ENCODE results near the gene KIAA2012.

Gene KIAA2012

DNA sequence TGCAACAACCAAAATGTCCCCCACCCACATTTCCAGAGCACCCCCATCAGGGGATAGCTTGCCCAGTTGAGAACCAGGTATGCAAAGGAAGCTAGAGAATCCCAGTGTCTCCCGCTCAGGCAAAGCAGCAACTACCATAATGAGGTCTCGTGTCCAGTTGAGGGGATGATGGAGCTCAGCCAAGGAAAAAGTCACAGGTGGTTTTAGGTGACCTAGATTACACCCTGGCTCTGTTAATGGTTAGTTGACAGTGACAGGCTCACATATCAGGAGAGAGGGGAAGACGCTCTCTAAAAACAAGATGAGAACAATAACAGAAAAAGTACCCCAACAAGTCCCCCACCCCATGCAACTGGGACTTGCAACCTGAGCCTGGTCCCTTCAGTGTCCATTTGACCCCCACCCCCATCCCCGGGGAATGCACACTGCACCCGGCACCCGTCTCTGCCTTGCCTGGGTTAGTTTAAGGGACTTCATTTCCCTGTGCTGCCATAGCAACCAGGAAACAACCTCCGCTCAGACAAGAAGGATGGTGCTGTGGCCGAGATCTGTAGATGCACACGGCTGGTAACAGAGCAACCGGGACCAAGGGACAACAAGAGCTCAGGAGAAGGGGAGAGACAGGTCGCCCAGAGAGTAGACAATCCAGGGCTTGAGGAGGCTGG lies at the start of gene KIAA2012:
Gene KIAA2012, plus strand, starts transcription at position 519 of the 665 bp plus-strand sequence. CDS start 373 bp downstream, outside the sequence.
- no peak for DNase-seq (ENCODE audit: low spot score)
- ChIA-PET POLR2A (ENCODE audit: low non-redundant PET) (no interaction called here), CTCF (interaction anchor here (0.6 to 0.9 kb wide), 2 partner anchors 9 to 212 kb away, joined by 5 to 6 read pairs; no protein-coding TSS in a partner anchor)
- H3K27ac ChIP-seq = no peak within 1 kb of the TSS
- TF ChIP-seq, protein P1, sequence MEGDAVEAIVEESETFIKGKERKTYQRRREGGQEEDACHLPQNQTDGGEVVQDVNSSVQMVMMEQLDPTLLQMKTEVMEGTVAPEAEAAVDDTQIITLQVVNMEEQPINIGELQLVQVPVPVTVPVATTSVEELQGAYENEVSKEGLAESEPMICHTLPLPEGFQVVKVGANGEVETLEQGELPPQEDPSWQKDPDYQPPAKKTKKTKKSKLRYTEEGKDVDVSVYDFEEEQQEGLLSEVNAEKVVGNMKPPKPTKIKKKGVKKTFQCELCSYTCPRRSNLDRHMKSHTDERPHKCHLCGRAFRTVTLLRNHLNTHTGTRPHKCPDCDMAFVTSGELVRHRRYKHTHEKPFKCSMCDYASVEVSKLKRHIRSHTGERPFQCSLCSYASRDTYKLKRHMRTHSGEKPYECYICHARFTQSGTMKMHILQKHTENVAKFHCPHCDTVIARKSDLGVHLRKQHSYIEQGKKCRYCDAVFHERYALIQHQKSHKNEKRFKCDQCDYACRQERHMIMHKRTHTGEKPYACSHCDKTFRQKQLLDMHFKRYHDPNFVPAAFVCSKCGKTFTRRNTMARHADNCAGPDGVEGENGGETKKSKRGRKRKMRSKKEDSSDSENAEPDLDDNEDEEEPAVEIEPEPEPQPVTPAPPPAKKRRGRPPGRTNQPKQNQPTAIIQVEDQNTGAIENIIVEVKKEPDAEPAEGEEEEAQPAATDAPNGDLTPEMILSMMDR (conservative IDR thresholded peaks at IDR 0.05; ENCODE audit: low read depth) = no peak

DNA sequence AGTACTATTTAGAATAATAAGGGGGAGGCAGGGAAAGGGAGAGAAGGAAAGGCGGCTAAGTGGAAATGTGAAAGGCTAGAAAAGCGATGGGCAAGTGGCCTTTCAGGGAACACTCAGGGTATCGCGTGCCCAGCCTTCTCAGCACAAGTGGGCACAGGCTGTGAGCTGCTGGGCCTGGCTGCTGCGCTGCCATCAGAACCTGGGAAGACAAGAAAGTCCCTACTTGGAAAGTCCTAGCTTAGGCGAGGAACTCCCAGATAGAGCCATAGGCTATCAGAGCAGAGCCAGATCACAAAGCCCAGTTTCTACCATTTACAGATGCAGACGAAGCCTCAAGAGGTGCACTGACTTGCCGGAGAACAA lies 49.2 kb upstream of the KIAA2012 start:
- POLR2A ChIA-PET (ENCODE audit: low non-redundant PET) = no interaction called here
- CTCF ChIA-PET = no interaction called here
- DNase-seq (ENCODE audit: low spot score) = no peak
- no peak overlapping the region for H3K27ac ChIP-seq
- TF ChIP-seq, protein P1 (conservative IDR thresholded peaks at IDR 0.05; ENCODE audit: low read depth) = no peak

DNA sequence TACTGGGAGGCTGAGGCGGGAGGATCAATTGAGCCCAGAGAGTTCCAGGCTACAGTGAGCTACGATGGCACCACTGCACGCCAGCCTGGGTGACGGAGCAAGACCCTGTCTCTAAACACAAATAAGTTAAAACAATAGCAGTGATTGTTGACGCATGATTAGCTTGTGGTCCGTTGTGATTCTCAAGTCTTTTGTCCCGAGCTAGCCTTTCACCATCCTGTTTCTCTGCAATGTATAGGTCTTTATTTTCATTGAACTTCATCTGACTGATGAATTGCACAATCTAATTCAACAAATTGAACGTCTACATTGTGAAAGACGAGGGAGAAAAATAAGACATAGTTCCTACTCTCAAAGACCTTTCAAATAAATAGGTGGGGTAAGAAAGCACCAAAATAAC lies 48.2 kb upstream of the KIAA2012 start:
- DNase-seq (ENCODE audit: low spot score) = no peak
- H3K27ac ChIP-seq = no peak overlapping the region
- ChIA-PET POLR2A (ENCODE audit: low non-redundant PET) (no interaction called here), CTCF (no interaction called here)
- TF ChIP-seq, protein P1 (conservative IDR thresholded peaks at IDR 0.05; ENCODE audit: low read depth) = no peak

DNA sequence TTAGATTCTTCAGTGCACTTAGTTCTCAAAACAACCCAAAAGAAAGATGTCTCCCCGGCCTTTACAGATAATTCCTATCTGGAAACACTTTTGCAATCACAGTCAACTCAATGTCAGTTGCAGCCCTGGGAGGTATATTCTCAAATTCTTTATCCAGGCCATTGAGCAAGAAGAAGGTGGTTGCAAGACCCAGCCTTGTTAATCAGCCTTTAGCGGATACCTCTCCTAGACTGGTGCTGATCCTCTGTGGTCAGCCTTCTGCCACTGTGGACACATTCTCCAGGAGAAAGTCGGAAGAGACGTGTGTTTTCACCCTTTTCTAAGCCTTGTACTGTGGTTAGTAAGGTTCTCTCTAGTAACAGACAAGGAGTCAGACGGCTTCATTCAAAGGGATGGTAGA lies 47.2 kb upstream of the KIAA2012 start:
- no peak overlapping the region for H3K27ac ChIP-seq
- POLR2A ChIA-PET (ENCODE audit: low non-redundant PET) = no interaction called here
- TF ChIP-seq, protein P1 (conservative IDR thresholded peaks at IDR 0.05; ENCODE audit: low read depth) = no peak
- CTCF ChIA-PET = no interaction called here
- no peak for DNase-seq (ENCODE audit: low spot score)

DNA sequence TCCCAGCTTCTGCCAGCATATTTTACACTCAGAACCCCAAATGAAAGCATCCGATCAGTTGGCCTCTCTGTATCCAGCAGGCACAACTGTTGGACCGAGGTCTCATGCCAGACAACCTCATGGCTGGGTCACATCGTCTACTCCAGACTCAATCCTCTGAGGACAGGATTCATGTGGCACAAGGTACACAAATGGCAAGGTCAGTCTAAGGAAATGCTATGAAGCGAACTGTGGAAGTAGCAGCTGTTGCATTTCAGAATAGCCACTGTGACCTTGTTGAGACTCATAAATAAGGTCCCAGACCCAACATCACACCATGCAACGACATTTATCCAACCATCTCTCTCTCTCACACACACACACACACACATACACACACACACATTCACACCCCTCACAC lies 46.5 kb upstream of the KIAA2012 start:
- ChIA-PET CTCF (no interaction called here), POLR2A (ENCODE audit: low non-redundant PET) (no interaction called here)
- no peak for DNase-seq (ENCODE audit: low spot score)
- no peak overlapping the region for H3K27ac ChIP-seq
- TF ChIP-seq, protein P1 (conservative IDR thresholded peaks at IDR 0.05; ENCODE audit: low read depth) = no peak

DNA sequence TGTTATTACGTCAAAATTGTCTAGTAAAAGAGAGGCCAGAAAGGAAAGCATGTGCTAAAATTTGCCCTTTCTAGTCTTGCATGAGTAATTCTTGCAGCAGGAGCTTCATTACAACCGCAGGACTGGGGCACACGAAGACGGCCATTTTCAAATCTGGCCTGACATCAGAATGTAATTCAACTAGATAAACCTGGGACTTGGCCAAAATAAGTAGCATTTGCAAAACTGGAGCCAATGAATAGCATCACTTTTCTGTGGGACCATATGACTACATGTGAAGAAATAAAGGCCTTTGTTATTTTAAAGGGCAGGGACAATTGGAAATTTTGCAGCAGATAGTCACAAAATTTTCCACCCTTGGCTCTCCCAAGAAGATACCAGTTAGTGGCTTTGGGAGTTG lies 42.4 kb upstream of the KIAA2012 start:
- ChIA-PET POLR2A (ENCODE audit: low non-redundant PET) (no interaction called here), CTCF (interaction anchor here (0.5 kb wide), 1 partner anchor 16 kb away, joined by 3 read pairs; no protein-coding TSS in a partner anchor)
- TF ChIP-seq, protein P1 (conservative IDR thresholded peaks at IDR 0.05; ENCODE audit: low read depth) = no peak
- no peak for DNase-seq (ENCODE audit: low spot score)
- no peak overlapping the region for H3K27ac ChIP-seq

Measured in RWPE1 (cell line).